ENCODE measurements around the gene LRRC31.

GRCh38 chr3:169879845-169880575 is 10.3 kb upstream of the LRRC31 start:
- TF ChIP-seq CTCF (IDR thresholded peaks at IDR 0.05; ENCODE audit: low read depth, low read length, poor library complexity, severe bottlenecking) (no peak), EZH2phosphoT487 (IDR thresholded peaks at IDR 0.05; ENCODE audit: borderline replicate concordance, low read length) (no peak)

Data from DOHH2 (cell line).